HG03060 (cell line): ENCODE measurements around the gene CCDC149.
"Not testable (repeated sequence)": the region's sequence is repeated elsewhere in the genome, so short reads cannot be mapped to it uniquely, and the experiment has no call there.

Experiments used
- ATAC-seq: cut with Tn5 transposase; IDR thresholded peaks from one replicate; pipeline ENCODE4 v1.9.1; 2021; ENCODE audit warnings: low read depth, moderate number of reproducible peaks; ENCODE audit not compliant: unreplicated experiment

The CCDC149 gene

DNA sequence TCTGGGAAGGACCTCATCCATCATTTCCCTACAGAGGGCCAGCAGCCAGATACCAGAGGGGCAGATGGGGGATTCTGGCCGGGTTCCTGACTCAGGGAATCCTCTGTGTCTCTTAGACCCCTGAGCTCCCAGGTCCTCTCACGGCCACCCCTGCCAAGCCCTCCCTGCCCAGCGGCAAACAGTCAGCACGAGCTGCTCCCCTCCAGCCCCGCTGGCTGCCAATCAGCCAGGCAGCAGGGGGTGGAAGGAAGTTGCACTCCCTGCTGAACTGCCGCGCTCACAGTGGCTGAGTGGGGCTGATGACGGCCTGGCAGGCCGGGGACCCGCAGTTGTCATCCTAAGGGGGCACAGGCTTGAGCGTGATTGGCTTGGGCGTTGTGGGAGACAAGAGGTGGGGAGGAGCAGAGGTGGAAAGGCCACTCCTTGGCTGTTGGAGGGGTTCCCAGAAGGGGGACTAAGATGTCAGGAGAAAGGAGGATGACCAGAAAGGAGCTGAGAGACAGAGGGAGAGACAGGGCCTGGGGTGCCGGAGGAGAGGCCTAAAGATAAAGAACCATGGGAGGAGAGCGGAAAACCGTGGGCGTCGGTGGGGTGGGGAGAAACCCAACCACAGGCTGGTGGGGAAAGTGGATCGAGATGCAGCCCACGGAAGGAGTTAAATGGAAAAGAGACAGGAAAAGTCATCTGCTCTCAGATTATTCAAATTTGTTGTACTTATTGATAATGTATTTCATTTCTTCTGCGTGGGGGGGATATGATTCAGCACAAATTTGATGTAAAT, 4.4 kb upstream of the CCDC149 start:
- no peak for ATAC-seq

DNA sequence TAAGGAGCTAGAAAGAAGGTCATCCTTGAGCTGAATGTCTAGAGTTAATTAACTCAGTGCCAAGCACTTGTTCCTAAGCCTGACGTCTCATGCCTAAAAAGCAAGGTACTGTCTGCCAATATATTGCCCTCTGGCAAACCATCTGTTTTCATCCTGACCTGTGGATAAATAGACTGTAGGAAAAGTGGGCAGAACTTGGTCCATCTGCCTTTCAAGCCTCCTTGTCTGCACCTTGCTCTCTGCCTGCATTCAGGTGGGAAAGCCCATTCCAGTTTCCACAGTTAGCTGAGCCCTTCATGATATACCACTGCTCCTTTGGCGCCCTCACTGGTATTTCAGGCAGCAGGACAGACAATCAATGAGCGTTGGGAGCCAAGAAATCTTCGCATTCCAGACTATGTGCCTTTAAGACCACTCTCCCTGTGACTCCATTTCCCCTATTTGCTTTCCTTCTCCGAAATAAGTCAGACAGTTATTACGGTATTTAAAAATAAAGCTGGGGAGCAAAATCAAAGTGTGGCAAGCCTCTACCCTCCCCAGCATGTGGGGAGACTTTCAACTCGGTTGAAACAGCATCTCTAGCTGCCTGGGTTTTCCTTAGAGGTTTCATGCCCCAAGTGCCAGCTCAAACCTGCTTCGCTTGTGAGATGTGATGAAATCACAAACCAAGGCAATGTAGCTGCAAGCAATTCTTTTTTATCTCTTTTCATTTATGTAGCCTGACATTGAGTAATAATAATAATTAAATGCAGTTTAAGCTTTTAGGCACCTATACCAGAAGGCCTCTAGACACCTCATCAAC, 2.5 kb upstream of the CCDC149 start:
- no peak for ATAC-seq

DNA sequence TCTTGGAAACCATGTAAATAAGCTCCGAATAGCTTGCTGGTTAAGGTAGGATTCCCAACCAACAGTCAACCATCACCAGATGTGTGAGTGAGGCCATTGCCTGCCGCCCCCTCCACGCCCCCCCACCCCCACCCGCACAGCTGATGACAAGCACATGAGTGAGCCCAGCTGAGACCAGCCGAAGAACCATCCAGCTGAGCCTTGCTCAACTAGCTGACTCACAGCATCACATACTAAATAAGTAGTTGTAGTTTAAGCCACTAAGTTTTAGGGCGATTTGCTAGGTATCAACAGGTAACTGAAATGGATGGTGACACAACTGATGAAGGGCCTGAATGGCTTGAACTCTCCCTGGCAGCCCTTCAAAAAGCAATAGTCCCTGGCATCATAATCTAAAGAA, 1.6 kb upstream of the CCDC149 start:
- ATAC-seq: no peak

DNA sequence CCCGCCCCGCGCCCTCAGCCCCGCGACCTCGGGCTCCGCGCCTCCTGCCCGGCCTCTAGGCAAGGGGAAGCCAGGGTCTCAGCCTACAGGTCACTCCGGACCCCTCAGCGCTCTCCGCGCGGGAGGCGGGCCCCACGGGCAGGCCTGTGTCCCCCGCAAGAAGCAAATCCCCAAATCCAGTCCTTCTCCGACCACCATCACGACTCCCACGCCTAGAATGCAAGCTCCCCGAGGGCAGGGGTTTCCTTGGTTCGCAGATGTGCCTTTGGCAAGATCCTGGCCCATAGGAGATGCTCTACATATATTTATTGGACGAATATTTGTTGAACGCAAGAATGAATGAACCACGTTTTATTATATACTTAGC, 260 bp upstream of the CCDC149 start:
- ATAC-seq: no peak

DNA sequence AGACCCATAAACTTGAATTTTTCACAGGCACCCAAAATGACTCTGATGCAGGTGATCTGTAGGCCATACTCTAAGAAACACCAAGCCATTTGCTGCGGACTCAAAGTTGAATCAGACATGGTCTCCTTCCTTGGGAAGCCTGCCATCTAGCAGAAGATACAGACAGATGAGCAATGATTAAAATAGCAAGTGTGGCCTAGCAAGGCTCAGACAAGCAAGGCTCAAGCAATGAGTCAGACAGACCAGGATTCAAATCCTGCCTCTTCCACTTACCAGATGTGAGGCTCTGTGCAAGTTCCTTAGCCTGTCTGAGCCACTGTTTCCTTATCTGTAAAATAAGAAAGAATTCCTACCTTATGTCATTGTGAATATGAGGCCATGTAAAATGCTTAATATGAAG, 2.3 kb downstream of the CCDC149 start:
- ATAC-seq: no peak

DNA sequence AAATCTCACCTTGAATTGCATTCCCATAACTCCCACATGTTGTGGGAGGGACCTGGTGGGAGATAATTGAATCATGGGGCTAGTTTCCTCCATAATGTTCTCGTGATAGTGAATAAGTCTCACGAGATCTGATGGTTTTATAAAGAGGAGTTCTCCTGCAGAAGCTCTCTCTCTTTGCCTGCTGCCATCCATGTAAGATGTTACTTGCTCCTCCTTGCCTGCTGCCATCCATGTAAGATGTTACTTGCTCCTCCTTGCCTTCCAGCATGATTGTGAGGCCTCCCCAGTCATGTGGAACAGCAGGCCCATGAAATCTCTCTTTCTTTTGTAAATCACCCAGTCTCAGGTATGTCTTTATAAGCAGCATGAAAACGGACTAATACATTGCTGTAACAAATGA, 3.2 kb downstream of the CCDC149 start:
- not testable (repeated sequence) for ATAC-seq

DNA sequence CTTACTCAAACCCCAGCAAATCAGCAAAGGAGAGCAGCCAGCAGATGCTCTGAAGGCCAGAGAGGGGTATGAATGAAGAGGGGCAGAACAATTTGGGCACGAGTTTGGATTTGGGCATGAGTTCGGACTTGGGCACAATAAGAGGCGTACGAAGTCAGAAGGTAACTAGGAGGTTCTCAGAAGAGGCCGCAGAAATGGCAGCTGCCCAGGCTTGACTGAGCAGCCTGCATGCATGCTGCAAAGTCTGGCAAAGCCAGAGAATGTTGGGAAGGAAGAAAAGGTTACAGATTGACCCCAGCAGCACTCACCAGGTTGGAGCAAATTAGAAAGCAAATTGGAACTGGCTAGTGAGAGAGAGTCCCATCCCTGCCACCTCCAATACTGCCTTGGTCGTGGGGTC, 15.2 kb downstream of the CCDC149 start:
- ATAC-seq: no peak

DNA sequence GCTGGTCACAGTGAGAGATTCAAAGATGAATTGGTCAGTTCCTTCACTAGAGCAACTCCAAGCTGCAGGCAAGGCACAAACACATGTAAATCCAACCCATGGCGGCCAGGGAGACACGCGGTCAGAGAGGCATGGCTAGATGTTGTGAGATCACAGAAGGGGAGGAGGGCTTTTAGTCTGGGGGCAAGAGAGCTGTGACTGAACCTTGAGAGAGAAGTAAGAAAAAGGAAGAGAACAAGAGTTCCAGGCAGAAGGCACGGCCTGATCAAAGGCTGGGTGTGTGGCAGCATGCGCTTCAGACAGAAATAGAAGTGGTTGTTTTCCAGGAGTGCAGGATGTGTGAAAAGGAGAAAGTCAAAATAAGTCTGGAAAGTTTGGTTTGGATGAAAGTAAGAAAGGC, 15.9 kb downstream of the CCDC149 start:
- ATAC-seq: no peak

DNA sequence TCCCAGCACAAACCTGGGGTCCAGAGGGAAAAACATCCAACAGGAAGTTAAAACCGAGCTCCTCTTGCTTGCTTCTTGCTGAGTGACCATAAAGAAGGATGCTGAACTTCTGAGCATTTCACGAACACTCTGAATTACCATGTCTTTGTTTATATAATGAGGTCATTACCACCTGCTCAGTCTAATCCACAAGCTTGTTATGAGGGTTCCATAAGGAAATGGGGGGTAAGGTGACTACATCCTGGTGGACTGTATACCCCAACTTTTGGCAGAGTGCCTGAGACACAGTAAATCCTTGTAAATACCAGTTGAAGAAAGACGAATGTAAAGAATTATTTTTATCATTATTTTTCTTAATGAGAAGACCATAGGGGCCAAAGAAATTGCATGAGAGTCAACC, 16.8 kb downstream of the CCDC149 start:
- ATAC-seq: no peak

DNA sequence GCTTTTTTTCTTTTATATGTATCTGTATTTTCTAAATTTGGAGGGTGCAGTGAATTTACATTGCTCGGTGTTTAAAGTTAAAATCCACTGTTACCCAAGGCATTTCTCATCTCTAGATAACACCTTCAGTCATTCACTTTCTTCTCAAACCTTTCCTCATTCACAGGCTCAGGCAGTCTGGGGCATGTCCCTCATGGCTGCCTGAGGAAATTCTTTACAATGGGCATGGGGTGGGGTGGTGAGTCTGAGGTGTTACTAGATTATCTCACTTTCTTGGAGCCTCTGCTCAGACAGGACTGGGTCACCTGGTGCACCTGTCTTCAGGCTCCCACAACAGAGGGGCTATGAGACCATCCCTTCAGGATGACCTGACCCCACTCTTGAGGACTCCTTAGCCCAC, 17.4 kb downstream of the CCDC149 start:
- no peak for ATAC-seq

DNA sequence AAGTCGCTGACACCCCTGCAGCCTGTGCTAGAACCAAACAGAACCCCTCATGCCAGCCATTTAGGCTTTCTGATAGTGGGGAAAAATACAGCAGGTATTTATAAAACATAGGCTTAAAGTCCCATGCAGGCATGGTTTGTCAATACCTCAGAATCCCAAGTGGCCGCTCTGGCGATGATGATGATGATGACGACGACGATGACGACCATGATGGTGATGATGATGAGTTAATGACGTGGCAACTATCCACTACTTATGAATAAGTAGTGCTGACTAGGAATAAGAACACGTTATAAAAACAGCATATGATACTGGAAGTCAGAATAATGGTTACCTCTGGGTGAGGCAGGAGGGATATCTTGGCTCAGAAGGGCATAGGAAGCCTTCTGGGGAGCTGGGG, 18.0 kb downstream of the CCDC149 start:
- no peak for ATAC-seq

DNA sequence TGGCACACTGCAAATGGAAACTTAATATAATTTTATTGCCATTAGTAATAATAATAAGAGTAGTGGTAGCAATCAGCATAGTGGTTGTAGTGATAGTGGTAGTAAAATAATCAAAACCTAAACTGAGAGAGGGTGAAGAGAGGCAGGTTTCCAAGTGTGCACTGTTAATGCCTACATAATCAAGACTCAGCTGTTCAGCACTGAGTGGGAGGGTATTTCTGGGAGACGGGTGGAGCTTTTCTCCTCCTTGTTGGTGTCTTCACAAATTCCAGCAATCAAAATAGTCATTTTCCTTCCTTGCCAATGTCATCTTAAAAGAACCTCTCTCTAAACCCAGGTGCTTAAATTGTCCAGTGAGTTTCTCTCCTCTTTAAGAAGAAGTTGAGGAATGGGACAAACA, 18.6 kb downstream of the CCDC149 start:
- no peak for ATAC-seq

DNA sequence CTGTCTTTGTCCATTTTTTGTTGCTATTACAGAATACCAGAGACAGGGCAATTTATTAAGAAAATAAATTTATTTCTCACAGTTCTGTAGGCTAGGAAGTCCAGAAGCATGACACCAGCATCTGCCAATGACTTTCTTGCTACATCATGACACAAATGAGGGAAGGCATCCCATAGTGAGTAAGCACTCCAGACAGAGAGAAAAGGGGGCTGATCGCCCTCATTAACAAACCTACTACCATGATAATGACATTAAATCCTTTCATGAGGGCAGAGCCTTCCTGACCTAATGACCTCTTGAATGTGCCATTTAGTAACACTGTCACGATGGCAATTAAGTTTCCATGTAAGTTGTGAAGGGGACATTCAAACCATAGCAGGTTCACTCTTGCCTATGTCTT, 20.1 kb downstream of the CCDC149 start:
- no peak for ATAC-seq

DNA sequence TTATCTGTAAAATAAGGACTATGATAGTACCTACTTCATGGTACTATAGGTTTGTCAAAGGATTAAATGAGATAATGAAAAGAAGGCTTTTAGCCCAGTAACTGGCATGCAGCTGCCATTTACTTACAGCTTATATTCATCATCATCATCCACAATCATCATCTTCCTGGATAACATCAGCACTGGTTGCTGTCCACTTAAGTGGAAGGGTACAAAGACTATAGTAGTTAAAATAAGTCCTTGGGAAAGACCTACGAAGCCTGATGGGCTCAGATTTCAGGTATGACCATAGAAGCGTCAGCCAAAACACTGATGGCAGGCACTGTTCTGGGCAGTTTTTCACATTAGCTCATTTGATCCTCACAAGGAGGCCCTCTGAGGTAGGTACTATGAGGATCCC, 20.6 kb downstream of the CCDC149 start:
- ATAC-seq: no peak

DNA sequence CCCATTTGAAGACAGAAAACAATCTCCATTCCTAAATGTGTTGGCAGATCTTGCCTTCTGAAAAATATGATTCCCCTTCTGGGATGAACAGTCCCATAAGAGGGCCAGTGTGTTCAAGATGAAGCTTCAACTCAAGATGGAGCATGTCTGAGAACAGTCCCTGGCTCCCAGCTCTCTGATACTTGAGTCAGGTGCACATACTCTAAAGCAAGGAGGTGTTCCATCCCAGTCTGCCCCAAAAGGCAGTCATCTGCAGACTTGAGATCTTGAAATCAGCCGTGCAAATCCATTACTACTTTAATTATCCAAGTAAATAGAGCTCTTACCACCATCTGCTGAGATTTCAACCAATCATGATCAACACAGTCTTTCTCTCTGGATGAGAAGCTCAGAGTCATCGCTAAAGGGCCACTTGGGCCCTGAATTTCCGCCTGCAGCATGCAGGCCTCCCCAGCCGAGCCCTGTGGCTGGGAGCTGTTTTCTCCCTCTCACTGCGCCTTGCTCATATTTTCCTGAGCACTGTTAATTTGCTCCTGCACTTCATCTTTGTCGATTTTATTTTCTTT, 22.2 kb downstream of the CCDC149 start:
- no peak for ATAC-seq

DNA sequence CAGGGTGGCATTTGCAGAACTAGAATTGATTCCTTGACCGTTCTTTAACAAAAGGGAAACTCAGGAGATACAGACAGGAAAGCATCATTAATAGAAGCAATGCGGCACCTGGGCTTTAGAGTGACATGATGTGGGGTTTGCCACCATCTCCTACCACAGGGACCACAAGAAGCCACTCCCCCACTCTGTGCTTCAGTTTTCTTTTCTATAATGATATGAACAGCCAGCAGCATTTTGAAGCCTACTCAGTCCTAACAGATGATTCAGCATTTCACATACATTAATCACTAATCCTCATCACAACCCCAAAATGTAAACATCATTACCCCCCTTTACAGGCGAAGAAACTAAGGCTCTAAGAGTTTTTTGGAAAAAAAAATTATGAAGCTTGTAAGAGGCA, 22.9 kb downstream of the CCDC149 start:
- ATAC-seq: no peak

DNA sequence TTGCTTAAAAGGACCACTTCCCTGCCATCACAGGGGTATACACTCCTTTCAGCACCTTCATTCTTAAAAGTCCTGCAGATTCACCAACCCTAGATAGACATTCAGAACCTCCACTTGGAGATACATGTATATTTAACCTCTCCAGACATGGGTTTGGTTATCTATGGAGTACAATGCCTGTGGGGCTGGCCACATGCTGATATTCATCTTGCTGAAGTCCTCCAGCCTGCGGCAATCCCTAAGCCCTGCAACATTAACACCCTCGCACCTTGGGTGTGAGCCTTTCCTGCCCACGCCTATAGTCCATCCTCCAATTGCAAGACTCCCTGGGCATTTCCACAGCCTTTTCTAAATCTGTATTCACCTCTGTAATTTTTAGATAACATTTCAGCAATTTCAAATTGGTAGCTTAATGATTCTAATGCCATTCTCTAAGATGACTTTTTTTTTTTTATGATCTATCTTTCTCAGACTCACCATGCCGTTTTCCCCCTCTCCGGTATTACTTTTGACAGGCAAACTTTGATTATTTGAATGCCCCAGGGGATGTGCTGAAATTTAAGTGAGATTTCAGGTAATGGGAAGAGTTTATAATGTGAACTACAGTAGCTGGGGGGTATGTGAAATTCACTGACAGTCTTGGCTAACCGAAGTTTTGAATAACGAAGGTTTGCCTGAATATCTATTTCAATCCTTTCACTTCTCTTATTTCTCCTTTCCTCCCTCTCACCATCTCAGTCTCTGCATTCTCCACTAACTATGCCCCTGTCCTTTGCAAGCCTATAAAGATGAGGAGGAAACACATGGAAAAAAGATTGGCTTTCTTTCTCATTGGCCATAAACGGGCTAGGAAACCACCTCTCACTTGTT, 24.1 kb downstream of the CCDC149 start:
- no peak for ATAC-seq

DNA sequence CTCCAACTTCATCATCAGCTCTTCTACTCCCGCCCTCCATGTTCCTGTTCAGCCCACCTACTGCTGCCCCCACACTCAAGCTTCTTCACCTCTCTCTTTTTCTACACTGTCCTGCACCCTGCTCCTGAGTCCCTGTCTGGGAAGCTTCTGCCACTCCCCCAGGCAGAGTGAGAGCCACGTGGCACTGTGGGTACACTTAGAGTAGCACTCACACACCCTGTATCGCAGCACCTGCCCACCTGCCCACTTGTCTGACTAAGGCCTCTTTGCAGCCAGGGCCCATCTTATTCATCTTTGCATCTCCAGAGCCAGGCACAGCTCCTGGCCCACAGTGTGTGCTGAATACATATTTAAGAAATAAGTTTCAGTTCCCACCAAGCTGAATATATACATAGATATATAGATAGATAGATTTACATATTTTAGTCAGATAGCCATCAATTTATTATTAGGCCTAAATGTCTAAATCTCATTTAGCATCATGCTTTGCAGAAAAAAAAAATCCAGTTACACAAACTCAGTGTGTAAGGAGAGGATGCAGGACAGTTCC, 24.9 kb downstream of the CCDC149 start:
- no peak for ATAC-seq

DNA sequence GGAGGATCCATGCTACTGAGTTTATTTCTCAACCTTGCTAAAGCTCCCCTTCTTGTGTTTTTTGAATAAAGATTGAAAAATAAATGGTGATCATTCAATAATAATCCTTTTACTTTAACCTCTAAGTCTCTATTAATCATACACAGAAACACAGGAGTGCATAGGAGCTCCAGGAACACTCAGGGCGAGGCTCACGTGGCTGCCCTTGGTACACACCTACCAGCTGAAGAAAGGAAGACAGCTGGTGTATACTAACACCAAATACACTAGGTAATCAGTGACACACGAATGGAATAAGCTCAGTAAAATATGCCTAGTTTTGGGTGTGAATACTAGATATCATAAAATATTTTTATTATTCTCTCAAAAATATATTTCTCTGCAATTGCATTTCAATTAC, 26.2 kb downstream of the CCDC149 start:
- ATAC-seq: no peak

DNA sequence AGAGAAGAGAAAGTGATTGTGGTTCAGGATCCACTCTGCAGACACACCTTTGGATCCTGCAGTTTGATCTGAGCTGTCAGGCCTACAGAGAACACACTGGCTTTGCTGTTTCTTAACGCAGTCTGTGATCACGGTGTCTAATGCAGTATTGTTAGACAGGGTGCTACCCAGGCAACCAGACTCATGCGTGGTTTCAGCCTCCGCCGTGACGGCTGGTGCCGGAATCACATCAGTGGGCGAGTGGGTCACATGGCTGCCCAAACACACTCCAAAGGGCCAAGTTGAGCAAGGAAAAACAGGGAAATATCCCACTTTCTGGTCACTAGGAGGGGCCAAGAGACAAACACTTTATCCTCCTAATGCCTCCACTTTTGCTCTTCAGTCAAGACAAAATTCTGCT, 27.5 kb downstream of the CCDC149 start:
- ATAC-seq: no peak

DNA sequence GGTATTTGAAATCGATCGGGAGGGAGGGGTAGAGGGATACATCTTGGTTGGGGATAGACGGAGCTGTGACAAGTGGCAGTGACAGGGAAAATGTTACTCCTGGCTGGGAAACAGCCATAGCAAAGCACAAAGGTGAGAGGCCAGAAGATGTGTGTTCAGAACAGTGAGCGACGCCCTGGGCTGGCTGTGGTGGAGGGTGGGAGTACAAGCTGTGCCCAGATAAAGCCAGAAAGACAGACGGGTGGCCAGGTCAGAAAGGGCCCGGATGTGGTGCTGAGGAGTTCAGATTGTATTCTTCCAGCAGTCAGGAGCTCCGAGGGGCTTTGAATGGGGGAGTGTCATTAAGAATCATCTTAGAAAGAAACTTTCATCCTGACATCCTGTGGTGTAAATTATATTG, 27.9 kb downstream of the CCDC149 start:
- no peak for ATAC-seq
